HepG2 (cell line): Measurements from ENCODE around the gene DNAJC12. TPM values are rescaled to one million over a fixed set of nuclear protein-coding genes. Genes with fewer than 3 reads are reported as not detected.

ENCODE experiments used
- CHCHD3 ChIP-seq: sonication (generic); formaldehyde crosslinking; IDR thresholded peaks from 2 replicates; pipeline ENCODE4 v1.8.0; 2022; ENCODE audit warnings: mild to moderate bottlenecking, missing genetic modification reagents, moderate library complexity
- DMAP1 ChIP-seq: IDR thresholded peaks from 2 replicates; pipeline ENCODE4 v1.6.1; 2016
- GATAD1 ChIP-seq: IDR thresholded peaks from 2 replicates; pipeline ENCODE4 v1.6.1; 2016; ENCODE audit warnings: missing genetic modification reagents, missing compliant biosample characterization
- HMGA1 ChIP-seq: sonication (generic); formaldehyde crosslinking; conservative IDR thresholded peaks from 2 replicates; pipeline ENCODE4 v1.4.0; 2020; ENCODE audit warnings: missing genetic modification reagents
- HNRNPUL1 ChIP-seq: fragments of 200-400 bp; formaldehyde crosslinking; IDR thresholded peaks from 2 replicates; pipeline ENCODE4 v1.6.1; 2017; ENCODE audit warnings: low read depth, mild to moderate bottlenecking, low read length, moderate library complexity
- KLF12 ChIP-seq: sonication (generic); formaldehyde crosslinking; IDR thresholded peaks from 2 replicates; pipeline ENCODE4 v1.4.0; 2020; ENCODE audit warnings: missing genetic modification reagents, borderline replicate concordance
- PHF20 ChIP-seq: sonication (generic); formaldehyde crosslinking; IDR thresholded peaks from 2 replicates; pipeline ENCODE4 v1.5.0; 2020; ENCODE audit warnings: mild to moderate bottlenecking, missing genetic modification reagents
- SP1 ChIP-seq, 2 experiments: fragments of 450-650 bp in 1 of 2; sonication (generic) in 1 of 2; formaldehyde crosslinking in 1 of 2; IDR thresholded peaks; 2 replicates each; pipeline versions ENCODE4 v1.4.0 to v1.6.1; 2016 to 2020; ENCODE audit warnings: missing genetic modification reagents in 1 of 2
- ZBTB3 ChIP-seq: sonication (generic); formaldehyde crosslinking; IDR thresholded peaks from 2 replicates; pipeline ENCODE4 v1.4.0; 2020; ENCODE audit warnings: low read depth, mild to moderate bottlenecking, moderate library complexity, missing genetic modification reagents, borderline replicate concordance
- ZFP82 ChIP-seq: sonication (generic); formaldehyde crosslinking; IDR thresholded peaks from 2 replicates; pipeline ENCODE4 v1.5.1; 2020; ENCODE audit warnings: mild to moderate bottlenecking, missing genetic modification reagents, borderline replicate concordance
- ZNF260 ChIP-seq: sonication (generic); formaldehyde crosslinking; IDR thresholded peaks from 2 replicates; pipeline ENCODE4 v1.4.0; 2020; ENCODE audit warnings: missing genetic modification reagents, low read depth, mild to moderate bottlenecking, borderline replicate concordance
- ZNF382 ChIP-seq: sonication (generic); formaldehyde crosslinking; IDR thresholded peaks from 2 replicates; pipeline ENCODE4 v1.5.0; 2020; ENCODE audit warnings: missing genetic modification reagents, mild to moderate bottlenecking, borderline replicate concordance
- ZNF44 ChIP-seq: sonication (generic); formaldehyde crosslinking; IDR thresholded peaks from 2 replicates; pipeline ENCODE4 v1.5.1; 2020; ENCODE audit warnings: mild to moderate bottlenecking, missing genetic modification reagents
- ZNF773 ChIP-seq: sonication (generic); formaldehyde crosslinking; IDR thresholded peaks from 2 replicates; pipeline ENCODE4 v1.4.0; 2020; ENCODE audit warnings: missing genetic modification reagents, borderline replicate concordance
- polyA plus RNA-seq, 8 experiments: library from polyadenylated mRNA; depleted of rRNA in 3 of 8; stranded (reverse) in 7 of 8; unstranded in 1 of 8; fragments of >200 nt; fragmentation: Illumina TruSeq in 4 of 8; extraction: Trizol in 4 of 8; gene quantifications; 2 replicates each; pipeline versions ENCODE4 v1.2.1 to v1.2.3, GENCODE V29; 2011 to 2016; ENCODE audit warnings: low read depth in 4 of 8, missing spikeins in 1 of 8, mixed read lengths in 1 of 8; ENCODE audit not compliant: insufficient read depth in 1 of 8
- total RNA-seq, 5 experiments: library from RNA; depleted of rRNA; stranded (reverse); fragments of >200 nt; fragmentation: Illumina TruSeq; extraction: Trizol; gene quantifications; 2 replicates each; pipeline ENCODE4 v1.2.3, GENCODE V29; 2016; ENCODE audit warnings: low read depth in 1 of 5
- TF ChIP-seq, protein P1 (sequence below): sonication (generic); formaldehyde crosslinking; IDR thresholded peaks from 2 replicates; pipeline ENCODE4 v1.4.0; 2020; ENCODE audit warnings: missing genetic modification reagents
- TF ChIP-seq, protein P2 (sequence below): sonication (generic); formaldehyde crosslinking; IDR thresholded peaks from 2 replicates; pipeline ENCODE4 v1.5.1; 2020; ENCODE audit warnings: mild to moderate bottlenecking, missing genetic modification reagents, moderate library complexity
- TF ChIP-seq, protein P3 (sequence below): sonication (generic); formaldehyde crosslinking; IDR thresholded peaks from 2 replicates; pipeline ENCODE4 v1.5.0; 2020; ENCODE audit warnings: missing genetic modification reagents
- TF ChIP-seq, protein P4 (sequence below): conservative IDR thresholded peaks from 2 replicates; pipeline ENCODE4 v1.6.1; 2018; ENCODE audit warnings: missing genetic modification reagents
- TF ChIP-seq, protein P5 (sequence below): sonication (generic); formaldehyde crosslinking; IDR thresholded peaks from 2 replicates; pipeline ENCODE4 v1.4.0; 2020; ENCODE audit warnings: missing genetic modification reagents

DNAJC12 gene
- total and polyA plus RNA-seq, 2 of the 13 experiments (the other 11 are each of a cell fraction or from before 2014, with no cell fraction given), result 11.6 to 43.9 TPM

DNA sequence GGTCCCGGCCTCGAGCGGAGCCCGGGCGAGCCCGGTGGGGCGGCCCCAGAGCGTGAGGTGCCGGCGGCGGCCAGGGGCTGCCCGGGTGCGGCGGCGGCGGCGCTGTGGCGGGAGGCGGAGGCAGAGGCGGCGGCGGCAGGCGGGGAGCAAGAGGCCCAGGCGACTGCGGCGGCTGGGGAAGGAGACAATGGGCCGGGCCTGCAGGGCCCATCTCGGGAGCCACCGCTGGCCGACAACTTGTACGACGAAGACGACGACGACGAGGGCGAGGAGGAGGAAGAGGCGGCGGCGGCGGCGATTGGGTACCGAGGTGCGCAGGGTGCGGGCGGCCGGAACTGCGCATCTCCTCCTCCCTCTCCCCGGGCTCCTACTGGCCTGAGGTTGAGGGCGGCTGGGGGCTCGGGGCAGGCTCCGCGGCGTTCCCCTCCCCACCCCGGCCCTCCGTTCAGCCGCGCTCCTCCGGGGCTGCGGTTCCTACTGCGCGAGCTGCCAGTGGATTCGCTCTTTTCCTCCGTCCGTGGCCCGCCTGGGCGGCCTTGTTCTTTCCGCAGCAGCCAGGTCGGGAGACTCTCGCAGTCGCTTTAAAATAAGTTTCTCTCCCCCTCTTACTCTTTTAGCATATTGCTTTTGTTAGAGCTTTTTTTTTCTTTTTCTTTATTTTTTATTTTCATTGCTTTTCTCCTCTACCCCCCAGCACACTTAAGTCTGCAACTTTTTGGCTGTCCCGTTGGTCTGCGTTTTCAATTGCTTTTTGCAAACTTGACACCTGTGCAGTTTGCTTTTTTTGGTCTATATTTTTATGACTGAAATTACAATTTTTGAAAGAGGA lies 47.1 kb upstream of the DNAJC12 start (continued):
- TF ChIP-seq, protein P1, sequence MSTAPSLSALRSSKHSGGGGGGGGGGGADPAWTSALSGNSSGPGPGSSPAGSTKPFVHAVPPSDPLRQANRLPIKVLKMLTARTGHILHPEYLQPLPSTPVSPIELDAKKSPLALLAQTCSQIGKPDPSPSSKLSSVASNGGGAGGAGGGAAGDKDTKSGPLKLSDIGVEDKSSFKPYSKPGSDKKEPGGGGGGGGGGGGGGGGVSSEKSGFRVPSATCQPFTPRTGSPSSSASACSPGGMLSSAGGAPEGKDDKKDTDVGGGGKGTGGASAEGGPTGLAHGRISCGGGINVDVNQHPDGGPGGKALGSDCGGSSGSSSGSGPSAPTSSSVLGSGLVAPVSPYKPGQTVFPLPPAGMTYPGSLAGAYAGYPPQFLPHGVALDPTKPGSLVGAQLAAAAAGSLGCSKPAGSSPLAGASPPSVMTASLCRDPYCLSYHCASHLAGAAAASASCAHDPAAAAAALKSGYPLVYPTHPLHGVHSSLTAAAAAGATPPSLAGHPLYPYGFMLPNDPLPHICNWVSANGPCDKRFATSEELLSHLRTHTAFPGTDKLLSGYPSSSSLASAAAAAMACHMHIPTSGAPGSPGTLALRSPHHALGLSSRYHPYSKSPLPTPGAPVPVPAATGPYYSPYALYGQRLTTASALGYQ, result no peak
- no peak for TF ChIP-seq ZBTB3 (CRISPR knock-in tag)
- TF ChIP-seq, protein P2, sequence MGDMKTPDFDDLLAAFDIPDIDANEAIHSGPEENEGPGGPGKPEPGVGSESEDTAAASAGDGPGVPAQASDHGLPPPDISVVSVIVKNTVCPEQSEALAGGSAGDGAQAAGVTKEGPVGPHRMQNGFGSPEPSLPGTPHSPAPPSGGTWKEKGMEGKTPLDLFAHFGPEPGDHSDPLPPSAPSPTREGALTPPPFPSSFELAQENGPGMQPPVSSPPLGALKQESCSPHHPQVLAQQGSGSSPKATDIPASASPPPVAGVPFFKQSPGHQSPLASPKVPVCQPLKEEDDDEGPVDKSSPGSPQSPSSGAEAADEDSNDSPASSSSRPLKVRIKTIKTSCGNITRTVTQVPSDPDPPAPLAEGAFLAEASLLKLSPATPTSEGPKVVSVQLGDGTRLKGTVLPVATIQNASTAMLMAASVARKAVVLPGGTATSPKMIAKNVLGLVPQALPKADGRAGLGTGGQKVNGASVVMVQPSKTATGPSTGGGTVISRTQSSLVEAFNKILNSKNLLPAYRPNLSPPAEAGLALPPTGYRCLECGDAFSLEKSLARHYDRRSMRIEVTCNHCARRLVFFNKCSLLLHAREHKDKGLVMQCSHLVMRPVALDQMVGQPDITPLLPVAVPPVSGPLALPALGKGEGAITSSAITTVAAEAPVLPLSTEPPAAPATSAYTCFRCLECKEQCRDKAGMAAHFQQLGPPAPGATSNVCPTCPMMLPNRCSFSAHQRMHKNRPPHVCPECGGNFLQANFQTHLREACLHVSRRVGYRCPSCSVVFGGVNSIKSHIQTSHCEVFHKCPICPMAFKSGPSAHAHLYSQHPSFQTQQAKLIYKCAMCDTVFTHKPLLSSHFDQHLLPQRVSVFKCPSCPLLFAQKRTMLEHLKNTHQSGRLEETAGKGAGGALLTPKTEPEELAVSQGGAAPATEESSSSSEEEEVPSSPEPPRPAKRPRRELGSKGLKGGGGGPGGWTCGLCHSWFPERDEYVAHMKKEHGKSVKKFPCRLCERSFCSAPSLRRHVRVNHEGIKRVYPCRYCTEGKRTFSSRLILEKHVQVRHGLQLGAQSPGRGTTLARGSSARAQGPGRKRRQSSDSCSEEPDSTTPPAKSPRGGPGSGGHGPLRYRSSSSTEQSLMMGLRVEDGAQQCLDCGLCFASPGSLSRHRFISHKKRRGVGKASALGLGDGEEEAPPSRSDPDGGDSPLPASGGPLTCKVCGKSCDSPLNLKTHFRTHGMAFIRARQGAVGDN (CRISPR knock-in tag), result peak; percentile 68; the same call in 1 of the 2 replicates
- no peak for TF ChIP-seq PHF20
- TF ChIP-seq ZNF44, result no peak
- TF ChIP-seq, protein P3, sequence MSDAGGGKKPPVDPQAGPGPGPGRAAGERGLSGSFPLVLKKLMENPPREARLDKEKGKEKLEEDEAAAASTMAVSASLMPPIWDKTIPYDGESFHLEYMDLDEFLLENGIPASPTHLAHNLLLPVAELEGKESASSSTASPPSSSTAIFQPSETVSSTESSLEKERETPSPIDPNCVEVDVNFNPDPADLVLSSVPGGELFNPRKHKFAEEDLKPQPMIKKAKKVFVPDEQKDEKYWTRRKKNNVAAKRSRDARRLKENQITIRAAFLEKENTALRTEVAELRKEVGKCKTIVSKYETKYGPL (CRISPR knock-in tag), result no peak
- no peak; the same call in 1 of the 2 replicates for TF ChIP-seq HNRNPUL1
- TF ChIP-seq, protein P4, sequence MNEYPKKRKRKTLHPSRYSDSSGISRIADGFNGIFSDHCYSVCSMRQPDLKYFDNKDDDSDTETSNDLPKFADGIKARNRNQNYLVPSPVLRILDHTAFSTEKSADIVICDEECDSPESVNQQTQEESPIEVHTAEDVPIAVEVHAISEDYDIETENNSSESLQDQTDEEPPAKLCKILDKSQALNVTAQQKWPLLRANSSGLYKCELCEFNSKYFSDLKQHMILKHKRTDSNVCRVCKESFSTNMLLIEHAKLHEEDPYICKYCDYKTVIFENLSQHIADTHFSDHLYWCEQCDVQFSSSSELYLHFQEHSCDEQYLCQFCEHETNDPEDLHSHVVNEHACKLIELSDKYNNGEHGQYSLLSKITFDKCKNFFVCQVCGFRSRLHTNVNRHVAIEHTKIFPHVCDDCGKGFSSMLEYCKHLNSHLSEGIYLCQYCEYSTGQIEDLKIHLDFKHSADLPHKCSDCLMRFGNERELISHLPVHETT, result 0 out of 2 replicates have a peak, but pooled peaks have one; percentile 24
- no peak for TF ChIP-seq HMGA1 (CRISPR knock-in tag)
- TF ChIP-seq ZNF773 (CRISPR knock-in tag), result peak; percentile 67; the same call in 1 of the 2 replicates
- no peak for TF ChIP-seq ZNF260 (CRISPR knock-in tag)
- TF ChIP-seq, protein P5, sequence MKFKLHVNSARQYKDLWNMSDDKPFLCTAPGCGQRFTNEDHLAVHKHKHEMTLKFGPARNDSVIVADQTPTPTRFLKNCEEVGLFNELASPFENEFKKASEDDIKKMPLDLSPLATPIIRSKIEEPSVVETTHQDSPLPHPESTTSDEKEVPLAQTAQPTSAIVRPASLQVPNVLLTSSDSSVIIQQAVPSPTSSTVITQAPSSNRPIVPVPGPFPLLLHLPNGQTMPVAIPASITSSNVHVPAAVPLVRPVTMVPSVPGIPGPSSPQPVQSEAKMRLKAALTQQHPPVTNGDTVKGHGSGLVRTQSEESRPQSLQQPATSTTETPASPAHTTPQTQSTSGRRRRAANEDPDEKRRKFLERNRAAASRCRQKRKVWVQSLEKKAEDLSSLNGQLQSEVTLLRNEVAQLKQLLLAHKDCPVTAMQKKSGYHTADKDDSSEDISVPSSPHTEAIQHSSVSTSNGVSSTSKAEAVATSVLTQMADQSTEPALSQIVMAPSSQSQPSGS (CRISPR knock-in tag), result peak; percentile 2; the same call in 1 of the 2 replicates
- peak; percentile 38; the same call in 1 of the 2 replicates for TF ChIP-seq KLF12
- TF ChIP-seq GATAD1 (CRISPR knock-in tag), result 0 out of 2 replicates have a peak, but pooled peaks have one; percentile 21
- TF ChIP-seq ZFP82 (CRISPR knock-in tag), result 0 out of 2 replicates have a peak, but pooled peaks have one; percentile 59
- no peak for TF ChIP-seq ZNF382 (CRISPR knock-in tag)
- no peak for TF ChIP-seq DMAP1 (CRISPR knock-in tag)
- no peak for TF ChIP-seq SP1 (IDR thresholded peaks at IDR 0.05)
- no peak for TF ChIP-seq SP1 (CRISPR knock-in tag; IDR thresholded peaks at IDR 0.05)
- no peak for TF ChIP-seq CHCHD3 (CRISPR knock-in tag)
